AG09309 (cell line): Measurements from ENCODE around the gene SOX5.

Experiments used
- DNase-seq: peaks from one replicate; pipeline ENCODE4 v3.0.0-alpha.2; 2010; ENCODE audit warnings: low read depth
- H3K4me3 ChIP-seq: 2 replicates; pipeline ENCODE4 v1.5.1; 2011; ENCODE audit warnings: mild to moderate bottlenecking, low read depth, low read length, moderate library complexity; ENCODE audit not compliant: control insufficient read depth
- CTCF ChIP-seq: IDR thresholded peaks from 2 replicates; pipeline ENCODE4 v1.5.1; 2011; ENCODE audit warnings: mild to moderate bottlenecking, low read depth, low read length, inconsistent platforms; ENCODE audit not compliant: insufficient read depth, control insufficient read depth; ENCODE audit errors: missing control alignments

Gene SOX5

GRCh38 chr12:23949348-23950209, at the start of gene SOX5:
Gene SOX5, minus strand, starts transcription at chr12:23949670. Its CDS starts 69 bp downstream, at chr12:23949601.
- TF ChIP-seq CTCF, result no peak
- DNase-seq, result no peak
- H3K4me3 ChIP-seq, result no peak within 1 kb of the TSS; the same call in 1 of the 2 replicates

- DNase-seq, result no peak
- H3K4me3 ChIP-seq, result no peak overlapping the region
- no peak for TF ChIP-seq CTCF
Observed at GRCh38 chr12:23987046-23987445, 37.6 kb upstream of the SOX5 start.

- H3K4me3 ChIP-seq, result no peak overlapping the region
- no peak for TF ChIP-seq CTCF
- DNase-seq, result no peak
Observed at GRCh38 chr12:23980826-23981225, 31.4 kb upstream of the SOX5 start.

- TF ChIP-seq CTCF, result no peak
- H3K4me3 ChIP-seq, result no peak overlapping the region
- DNase-seq, result no peak
Observed at GRCh38 chr12:23964812-23965211, 15.3 kb upstream of the SOX5 start.

- H3K4me3 ChIP-seq, result no peak overlapping the region
- no peak for DNase-seq
- no peak for TF ChIP-seq CTCF
Observed at GRCh38 chr12:23959826-23960225, 10.4 kb upstream of the SOX5 start.

GRCh38 chr12:23954332-23954731, 4.9 kb upstream of the SOX5 start:
- DNase-seq, result no peak
- H3K4me3 ChIP-seq, result no peak overlapping the region
- TF ChIP-seq CTCF, result no peak
